Stimulated activated CD4-positive, alpha-beta T cell treated with anti-CD3 and anti-CD28 coated beads, Interleukin-15, amount 100 ng/mL, for 1 hour (primary cell): ENCODE measurements around the gene STAT6.

Source experiments
- DNase-seq, 2 donors: peaks; one replicate each; pipeline ENCODE4 v3.0.0-alpha.2; 2020; ENCODE audit warnings: low read depth in 1 of 2, low spot score in 1 of 2

Gene STAT6

DNA sequence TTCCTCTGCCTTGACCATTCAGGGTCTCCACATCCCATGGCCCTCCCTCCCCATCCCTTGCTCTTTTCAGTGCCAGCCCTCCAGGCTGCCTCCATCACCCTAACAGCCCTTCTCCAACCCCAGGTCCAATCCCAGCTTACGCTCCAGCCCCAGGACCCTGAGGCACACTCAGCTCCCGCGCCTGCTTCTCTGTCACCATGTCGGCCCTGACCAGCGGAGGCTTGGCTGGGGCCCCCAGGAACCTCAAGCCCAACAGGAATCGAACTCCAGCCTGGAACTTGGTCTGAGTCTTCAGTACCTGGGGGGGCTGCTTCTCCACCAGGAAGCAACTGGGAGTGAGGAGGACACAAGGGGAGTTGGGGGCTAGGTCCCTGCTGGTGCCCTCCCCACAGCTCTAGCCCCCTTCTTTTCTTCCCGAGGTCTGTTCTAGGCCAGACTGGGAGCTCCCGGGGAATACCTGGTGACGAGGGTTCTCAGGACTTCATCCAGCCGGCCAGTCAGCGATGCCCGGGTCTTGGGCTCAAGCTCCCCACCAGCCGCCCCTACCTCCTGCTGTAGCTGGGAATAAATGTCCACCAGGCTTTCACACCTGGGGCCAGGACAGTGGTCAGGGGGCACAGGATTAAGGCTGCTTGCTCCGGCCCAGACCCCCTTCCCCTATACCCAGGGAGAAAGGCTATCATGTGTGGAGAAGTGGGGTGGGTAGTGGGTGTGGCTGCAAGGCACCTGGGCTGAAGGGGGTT is 6.0 kb downstream of the STAT6 start:
- DNase-seq: no peak

DNA sequence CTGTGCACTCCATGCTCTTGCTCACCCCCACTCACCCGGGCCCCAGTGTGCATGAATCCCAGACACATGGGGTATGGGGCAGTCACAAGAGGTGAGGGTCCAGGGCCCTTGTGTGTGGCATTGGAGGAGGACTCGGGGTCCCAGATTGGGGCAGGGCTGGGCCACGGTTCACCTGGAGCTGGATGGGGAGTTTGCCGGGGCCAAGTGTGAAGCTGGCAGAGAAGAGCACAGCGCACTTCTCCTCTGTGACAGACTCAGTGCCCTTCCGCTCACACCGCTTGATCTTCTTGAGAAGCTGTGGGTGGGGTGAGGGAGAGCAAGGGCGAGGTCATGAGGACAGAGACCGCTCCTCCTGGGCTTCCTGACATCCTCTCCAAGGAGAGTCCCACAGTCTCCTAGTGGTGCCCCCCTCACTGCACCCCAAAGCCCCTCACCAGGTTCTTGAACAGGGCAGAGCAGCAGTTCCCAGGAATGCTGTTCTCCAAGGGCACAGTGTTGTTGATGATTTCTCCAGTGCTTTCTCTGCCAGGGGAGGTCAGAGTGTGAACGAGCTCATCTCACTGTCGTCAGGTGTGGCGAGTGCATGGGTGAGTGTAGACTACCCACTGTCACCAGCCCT is 6.8 kb downstream of the STAT6 start:
- no peak for DNase-seq

DNA sequence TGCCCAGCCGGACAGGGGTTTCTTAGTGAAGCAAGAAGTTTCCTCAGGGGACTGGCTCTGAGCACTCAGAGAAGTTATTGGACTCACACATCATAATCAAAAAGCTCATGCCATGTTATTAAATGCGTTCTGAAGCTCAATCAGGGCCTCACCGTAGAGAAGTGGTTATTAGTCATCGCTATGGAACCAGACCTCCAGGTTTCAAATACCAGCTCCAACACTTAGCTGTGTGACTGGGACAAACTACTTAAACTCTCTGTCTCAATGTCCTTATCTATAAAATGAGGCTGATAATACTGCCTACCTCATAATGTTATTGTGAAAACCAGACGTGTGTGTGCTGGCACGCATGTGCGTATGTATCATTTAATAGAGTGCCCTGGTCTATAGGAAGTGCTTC is 7.3 kb downstream of the STAT6 start:
- no peak for DNase-seq

DNA sequence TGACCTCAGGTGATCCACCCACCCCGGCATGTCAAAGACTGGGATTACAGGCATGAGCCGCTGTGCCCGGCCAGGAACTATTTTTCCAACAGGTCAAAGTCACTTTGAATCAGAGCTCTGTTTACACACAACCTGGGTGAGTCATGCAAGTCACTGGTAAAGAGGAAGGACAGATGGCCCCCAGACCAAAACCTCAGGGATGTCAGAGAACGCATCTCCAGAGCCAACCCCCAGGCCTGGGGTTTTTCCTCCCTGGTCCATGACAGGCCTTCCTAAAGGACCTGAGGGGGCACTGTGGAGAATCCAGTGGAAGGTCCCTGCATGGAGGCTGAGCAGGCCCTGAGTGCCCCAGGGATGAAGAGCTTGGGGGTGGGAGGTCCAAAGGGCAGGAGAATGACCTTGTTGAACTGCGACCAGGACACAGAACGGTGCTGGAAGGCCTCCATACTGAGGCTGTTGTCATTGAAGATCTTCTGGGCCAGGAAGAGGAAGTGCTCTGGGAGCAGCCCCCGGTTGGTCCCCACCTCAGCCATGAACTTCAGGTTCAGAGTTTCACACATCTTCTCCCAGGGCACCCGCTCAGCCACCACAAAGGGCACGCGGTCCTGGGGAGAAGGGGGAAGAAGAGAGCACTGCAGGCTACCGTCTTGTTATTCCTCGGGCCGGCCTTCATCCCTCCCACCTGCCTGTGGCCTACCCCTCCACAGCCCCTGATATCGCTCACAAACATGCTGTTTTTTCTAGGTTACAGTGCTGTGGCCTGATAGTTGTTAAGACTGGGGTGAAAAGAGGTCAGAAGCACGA is 9.1 kb downstream of the STAT6 start:
- DNase-seq: no peak

DNA sequence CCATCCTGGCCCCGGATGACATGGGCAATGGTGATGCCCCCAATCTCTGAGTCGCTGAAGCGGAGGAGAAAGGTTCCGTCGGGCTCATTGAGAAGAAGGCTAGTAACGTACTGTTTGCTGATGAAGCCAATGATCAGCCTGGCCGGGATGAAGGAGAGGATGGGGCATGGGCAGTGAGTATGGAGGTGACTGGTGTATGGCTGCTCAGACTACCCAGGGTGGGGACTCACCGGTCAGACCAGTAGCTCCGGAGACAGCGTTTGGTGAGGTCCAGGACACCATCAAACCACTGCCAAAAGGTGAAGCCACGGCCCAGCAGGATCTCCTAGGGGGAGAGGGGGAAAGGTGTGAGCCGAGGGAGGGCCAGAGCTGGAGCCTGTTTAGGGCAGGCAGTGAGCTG is 11.4 kb downstream of the STAT6 start:
- no peak for DNase-seq

DNA sequence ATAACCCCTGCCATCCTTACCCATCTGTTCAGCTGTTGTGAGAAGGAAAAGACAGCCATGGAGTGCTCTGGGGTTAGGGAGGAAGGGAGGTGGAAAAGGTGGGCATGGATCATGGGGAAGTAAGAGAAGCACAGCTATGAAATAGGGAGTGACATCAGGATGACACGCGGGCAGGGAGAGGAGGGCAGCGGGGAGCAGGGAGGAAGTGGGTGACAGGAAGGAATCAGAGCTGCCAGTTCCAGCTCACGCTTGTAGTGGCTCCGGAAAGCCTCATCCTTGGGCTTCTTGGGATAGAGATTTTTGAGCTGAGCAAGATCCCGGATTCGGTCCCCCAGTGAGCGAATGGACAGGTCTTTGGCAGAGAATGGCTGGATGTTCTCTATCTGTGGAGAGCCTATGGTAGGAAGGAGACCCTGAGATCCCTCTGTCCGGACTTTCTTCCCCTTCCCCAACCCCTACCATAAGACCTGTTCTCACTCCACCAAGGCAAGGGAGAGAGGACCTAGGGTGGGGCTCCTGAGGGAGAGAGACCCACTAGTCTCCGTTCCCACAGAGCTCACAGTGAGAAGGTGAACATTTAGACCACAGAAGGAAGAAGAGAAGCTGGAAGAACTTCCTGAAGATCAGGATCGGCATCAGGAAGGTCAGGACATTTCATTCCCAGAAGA is 12.0 kb downstream of the STAT6 start:
- no peak for DNase-seq

DNA sequence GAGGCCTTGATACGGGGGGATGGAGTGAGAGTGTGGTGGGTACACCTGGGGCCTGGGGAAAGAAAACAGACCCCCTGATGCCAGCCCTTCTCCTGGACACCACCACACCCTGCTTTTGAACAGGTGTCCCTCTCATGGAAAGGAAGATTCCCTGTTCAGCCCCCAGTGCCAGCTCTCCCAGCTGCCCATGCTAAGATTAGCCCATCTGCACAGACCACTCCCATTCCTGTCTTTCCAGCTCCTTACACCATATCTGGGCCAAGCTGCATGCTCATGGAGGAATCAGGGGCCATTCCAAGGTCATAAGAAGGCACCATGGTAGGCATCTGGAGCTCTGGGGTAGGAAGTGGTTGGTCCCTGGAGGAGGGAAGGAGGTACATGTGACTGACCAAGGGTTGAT is 12.6 kb downstream of the STAT6 start:
- DNase-seq: no peak

DNA sequence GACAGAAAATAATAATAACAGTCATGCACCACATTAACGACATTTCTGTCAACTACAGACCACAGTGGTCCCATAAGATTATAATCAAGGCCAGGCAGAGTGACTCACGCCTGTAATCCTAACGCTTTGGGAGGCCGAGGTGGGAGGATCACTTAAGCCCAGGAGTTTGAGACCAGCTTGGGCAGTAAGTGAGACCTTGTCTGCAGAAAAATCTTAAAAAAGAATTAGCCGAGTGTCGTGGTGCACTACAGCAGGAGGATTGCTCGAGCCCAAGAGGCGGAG is 13.7 kb downstream of the STAT6 start:
- no peak for DNase-seq

DNA sequence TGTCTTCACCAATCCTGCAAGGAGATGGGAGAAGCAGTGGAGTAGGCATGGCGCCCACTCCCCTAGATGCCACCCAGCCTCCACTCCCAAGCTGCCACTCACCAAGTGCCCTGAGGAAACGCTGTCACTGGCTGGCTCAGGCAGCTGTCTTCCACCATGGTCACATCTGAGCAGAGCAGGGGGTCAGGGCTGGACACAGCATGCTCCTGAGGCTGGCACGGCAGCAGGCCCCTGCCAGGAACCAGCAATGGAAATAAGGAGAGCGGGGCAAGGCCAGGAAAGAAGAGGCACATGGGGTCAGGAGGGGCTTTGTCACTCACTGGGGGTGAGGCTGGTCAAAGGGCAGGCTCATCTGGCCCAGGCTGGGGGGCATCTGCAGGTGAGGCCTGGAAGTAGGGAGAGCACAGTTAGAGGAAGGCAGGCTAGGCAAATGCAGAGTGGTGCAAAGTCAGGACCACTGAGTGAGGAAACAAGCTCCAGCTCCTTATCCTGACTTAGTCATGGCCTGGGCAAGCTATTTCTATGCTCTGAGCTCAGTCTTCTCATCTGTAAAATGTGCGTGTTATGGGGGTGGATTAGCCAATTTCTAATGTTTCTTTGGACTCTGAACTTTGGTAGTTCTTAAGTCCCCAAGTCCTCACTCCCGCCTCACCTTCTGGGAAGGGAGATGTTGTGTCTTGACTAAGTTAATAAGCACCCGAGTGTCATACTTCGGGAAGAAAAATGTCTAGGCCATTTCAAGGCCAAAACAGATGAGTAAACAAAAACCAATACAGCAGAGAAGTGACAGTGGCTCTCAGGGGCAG is 14.2 kb downstream of the STAT6 start:
- no peak for DNase-seq

DNA sequence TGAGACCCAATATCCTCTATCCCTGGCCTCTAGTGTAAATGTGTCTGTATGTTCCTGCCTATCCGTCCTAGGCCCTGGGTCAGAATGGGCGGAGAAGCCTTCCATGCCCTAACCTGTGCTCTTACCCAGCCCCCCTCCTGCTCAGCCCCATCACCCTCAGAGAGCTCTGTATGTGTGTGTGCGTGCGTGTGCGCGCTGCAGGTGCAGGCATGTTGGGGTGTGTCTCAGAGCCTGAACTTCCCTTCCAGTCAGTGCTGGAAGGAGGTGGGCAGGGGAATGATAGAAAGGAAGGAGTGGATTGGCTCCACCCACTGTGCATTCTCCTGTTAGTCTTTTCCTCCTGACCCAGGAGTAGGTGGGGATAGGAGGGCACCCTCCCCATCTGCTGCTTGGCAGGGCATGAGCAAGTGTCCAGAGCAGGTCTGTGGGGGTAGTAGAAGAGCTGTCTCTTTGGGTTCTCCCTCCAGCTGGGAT is 15.0 kb downstream of the STAT6 start:
- no peak for DNase-seq

DNA sequence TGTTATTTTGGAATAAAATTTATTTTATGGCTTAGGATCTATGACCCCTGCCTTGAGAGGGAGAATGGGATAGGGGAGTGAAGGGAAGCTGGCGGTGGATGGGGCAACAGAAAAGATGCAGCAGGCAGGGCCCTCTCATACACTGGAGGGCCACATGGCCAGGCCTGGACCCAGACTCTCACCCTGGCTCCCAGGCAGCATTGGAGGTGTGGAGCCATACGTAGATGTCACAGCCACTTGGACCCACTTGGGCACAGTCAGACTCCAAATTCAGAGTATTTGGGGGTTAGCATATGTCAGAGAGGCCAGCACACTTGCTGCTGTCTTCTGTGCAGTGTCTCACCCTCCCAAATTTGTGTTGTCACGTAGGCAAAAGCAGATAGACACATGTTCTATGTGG is 15.7 kb downstream of the STAT6 start:
- no peak for DNase-seq

DNA sequence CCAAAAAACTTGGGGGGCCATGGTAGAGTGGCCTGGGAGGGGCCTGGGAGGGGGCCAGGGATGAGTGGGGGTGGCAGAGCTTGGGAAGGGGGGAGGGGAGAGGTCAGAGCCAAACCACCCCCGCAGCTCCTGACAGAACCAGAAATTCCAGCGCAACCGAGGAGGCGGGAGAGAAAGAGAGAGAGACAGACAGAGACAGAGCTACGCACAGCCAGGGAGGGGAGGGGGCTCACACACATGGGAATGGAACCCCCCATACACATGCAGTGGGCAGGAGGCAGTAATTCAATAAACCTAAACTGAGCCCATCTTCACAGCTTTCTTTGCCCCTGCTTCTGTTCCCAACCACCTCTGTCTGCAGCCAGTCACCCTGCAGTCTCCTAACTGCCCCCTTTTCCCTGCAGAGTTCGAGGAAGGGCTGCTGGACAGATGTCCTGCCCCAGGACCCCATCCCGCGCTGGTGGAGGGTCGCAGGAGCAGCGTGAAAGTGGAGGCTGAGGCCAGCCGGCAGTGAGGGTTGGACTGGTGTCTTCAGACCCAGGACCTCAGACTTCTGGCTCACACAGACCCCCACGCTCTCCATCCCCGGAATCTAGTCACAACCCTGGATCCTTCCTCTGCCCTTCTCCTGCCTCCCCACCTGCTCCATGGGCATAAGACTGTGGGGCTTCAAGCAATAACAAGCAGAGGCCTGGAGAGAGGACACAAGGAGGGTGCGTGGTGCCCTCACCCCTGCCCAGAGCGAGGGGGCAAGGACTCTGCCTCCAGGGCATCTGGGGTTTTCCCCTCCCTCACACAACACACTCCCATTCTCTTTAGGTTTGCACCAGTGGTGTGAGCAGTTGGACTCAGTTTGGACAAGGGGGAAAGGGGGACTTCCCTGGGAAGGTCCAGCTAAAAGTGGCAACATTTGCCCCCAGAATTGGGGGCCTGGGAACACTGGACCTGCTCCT is 16.7 kb downstream of the STAT6 start:
- no peak for DNase-seq

DNA sequence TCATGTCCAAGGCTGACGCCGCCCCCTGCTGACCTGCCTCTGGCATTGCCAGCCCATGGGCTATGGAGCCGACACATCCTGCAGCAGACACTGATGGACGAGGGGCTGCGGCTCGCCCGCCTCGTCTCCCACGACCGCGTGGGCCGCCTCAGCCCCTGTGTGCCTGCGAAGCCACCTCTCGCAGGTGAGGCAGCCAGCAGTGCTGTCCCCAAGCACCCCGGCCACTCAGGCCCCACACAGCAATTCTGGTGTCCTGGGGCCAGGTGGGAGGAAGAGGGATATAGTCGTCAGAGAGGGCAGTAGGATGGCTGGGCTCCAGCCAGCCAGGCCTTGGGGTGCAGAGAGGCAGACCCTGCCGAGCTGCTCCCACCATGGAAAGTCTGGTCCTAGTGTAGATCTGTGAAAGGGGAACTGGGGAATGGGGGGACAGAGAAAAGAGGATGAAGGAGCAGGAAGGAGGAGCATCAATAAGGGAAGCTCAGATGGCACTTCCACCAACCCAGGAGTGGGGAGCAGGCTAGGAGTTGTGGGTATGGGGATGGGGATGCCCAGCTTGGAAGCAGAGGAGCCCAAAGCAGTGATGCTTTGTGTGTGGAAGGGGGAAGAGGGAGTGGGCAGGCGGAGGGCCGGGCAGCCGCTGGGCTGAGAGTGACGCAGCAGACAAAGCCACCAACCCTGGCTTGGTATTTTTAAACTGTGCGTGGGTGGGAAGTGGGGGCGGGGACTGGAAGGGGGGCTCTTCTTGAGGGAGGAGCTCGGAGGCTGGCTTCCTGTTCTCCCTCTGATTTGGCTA is 17.6 kb downstream of the STAT6 start:
- DNase-seq: peak in 1 of 2 donors; percentile 69

DNA sequence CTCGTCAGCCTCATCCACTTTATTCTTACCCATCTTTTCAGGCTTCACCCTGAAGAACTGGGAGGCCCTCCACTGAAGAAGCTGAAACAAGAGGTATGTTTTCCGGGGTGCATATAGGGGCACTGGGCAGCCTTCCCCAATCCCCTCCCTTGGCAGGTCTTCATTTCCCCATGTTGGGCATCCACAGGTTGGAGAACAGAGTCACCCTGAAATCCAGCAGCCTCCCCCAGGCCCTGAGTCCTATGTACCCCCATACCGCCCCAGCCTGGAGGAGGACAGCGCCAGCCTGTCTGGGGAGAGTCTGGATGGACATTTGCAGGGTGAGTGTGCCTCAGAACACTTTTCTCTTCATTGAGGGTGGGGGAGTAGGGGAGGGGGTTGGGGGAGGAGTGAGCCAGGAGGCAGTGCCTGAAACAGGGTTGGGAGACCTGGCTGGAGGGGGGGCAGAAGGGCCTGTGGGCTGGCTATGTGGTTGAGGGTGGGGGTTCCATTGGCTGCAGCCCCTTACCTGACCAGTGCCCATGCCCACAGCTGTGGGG is 18.2 kb downstream of the STAT6 start:
- no peak for DNase-seq

DNA sequence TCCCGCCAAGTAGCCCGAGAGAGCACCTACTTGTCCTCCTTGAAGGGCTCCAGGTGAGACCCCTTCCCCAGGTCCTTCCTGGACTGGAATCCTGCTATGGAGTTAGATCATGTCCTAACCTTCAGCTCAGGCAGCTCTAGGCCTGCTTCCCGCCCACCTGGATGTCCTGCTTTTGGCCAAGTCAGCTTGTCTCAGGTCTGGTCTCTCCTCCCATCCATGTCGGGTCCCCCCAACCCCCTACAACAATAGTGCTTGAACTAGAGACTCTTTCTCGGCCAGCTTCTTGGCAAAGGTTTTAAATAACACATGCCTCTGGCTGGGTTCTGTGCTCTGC is 18.7 kb downstream of the STAT6 start:
- DNase-seq: no peak

DNA sequence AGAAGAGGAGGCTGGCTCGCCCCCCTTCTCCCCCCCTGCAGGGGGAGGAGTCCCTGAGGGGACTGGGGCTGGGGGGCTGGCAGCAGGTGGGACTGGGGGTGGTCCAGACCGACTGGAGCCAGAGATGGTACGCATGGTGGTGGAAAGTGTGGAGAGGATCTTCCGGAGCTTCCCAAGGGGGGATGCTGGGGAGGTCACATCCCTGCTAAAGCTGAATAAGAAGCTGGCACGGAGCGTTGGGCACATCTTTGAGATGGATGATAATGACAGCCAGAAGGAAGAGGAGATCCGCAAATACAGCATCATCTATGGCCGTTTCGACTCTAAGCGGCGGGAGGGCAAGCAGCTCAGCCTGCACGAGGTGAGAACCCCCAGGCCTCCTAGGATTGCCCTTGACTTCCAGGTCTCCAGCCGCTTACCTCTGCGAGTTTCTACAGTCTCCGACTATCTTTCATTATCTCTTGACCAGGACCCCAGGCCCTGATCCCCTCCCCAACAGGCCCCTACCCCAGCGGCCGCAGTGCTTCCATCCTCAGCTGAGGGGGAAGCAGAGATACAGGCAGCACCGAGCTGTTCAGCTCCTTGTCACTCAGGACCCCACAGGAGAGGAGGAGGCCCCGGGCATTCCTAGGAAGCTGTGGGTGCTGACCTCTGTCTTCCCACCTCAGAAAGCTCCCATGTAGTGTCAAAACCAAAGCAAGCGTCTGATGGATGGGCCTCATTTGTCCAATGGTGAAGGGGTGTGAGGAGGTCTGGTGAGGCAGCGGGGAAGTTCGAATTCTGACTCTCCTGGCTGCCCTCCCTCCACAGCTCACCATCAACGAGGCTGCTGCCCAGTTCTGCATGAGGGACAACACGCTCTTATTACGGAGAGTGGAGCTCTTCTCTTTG is 19.3 kb downstream of the STAT6 start:
- no peak for DNase-seq

DNA sequence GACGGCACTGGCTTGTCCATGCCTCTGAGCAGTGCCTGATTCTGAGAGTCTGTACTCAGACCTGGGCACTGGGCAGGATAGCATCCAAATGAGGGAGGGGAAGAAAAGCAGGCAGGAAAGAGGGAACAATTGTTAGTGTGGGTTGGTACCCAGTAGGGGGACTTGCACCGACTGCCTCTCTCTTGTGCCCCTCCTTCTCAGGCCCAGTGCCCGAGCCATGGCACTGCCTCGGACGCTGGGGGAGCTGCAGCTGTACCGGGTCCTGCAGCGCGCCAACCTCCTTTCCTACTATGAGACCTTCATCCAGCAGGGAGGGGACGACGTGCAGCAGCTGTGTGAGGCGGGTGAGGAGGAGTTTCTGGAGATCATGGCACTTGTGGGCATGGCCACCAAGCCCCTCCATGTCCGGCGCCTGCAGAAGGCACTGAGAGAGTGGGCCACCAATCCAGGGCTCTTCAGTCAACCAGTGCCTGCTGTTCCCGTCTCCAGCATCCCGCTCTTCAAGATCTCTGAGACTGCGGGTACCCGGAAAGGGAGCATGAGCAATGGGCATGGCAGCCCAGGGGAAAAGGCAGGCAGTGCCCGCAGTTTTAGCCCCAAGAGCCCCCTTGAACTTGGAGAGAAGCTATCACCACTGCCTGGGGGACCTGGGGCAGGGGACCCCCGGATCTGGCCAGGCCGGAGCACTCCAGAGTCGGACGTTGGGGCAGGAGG is 20.1 kb downstream of the STAT6 start:
- no peak for DNase-seq
